ENCODE results near the gene DIAPH3.

GRCh38 chr13:60099631-60100420 lies 63.9 kb downstream of the DIAPH3 start:
- TF ChIP-seq CTCF (IDR thresholded peaks at IDR 0.05) (no peak), POLR2A (IDR thresholded peaks at IDR 0.05) (no peak)

All from lower leg skin (tissue), 3 donors.